GM12878 (cell line): ENCODE measurements around the gene IGF2BP1. TPM values are rescaled to one million over a fixed set of nuclear protein-coding genes. Genes with fewer than 3 reads are reported as not detected.

Source experiments
- ATAC-seq: fragments of 200-7000 bp; cut with Tn5 transposase; 3 replicates; pipeline ENCODE4 v1.9.1; 2020; ENCODE audit warnings: mild to moderate bottlenecking, moderate library complexity
- BruUV-seq: library from RNA; stranded (reverse); fragments of 400-500 nt; replicated peaks from 2 replicates; lab custom pipeline; 2021; lab: Mats Ljungman, UMichigan
- CTCF ChIA-PET: fragments of 300-600 bp; sonication (Branson Sonifier 250); formaldehyde crosslinking; extraction: SDS; loops from one replicate; lab custom pipeline; 2021; ENCODE audit warnings: inconsistent platforms; lab: Yijun Ruan, JAX
- POLR2A ChIA-PET: fragments of 350-600 bp; formaldehyde crosslinking; extraction: SDS; loops from one replicate; lab custom pipeline; 2021; ENCODE audit warnings: inconsistent platforms; lab: Charles Lee
- RAD21 ChIA-PET: fragments of 300-600 bp; sonication (Branson Sonifier 250); formaldehyde crosslinking; loops from one replicate; lab custom pipeline; 2023; ENCODE audit warnings: antibody characterized with exemption; ENCODE audit not compliant: unreplicated experiment; lab: Charles Lee
- SMC1A ChIA-PET: fragments of 300-600 bp; sonication (Branson Sonifier 250); formaldehyde crosslinking; loops from one replicate; lab custom pipeline; 2023; ENCODE audit not compliant: unreplicated experiment, uncharacterized antibody; lab: Charles Lee
- DNase-seq: peaks from one replicate; pipeline ENCODE4 v3.0.0-alpha.2; 2011; ENCODE audit warnings: low read depth, low spot score
- FAIRE-seq: peaks from 3 replicates; lab custom pipeline; 2011; peaks lifted over from hg19 to GRCh38; lab: Jason Lieb, UNC
- H2AFZ ChIP-seq: 2 replicates; pipeline ENCODE4 v1.6.0; 2011; ENCODE audit warnings: low read depth, low read length, control low read depth; ENCODE audit not compliant: control insufficient read depth
- H3K27ac ChIP-seq: 2 replicates; pipeline ENCODE4 v1.5.1; 2011; ENCODE audit warnings: control low read depth; ENCODE audit not compliant: control insufficient read depth, insufficient read depth
- H3K27me3 ChIP-seq, 2 experiments: replicated peaks in 1 of 2; 2 replicates each; pipeline versions ENCODE4 v1.6.0 to v1.6.1; 2011; ENCODE audit warnings: low read length in 1 of 2; ENCODE audit not compliant: control insufficient read depth in 2 of 2, insufficient read depth in 2 of 2
- H3K36me3 ChIP-seq, 2 experiments: 2 replicates each; pipeline ENCODE4 v1.5.1; 2011; ENCODE audit warnings: low read length in 1 of 2; ENCODE audit not compliant: control insufficient read depth in 2 of 2, insufficient read depth in 2 of 2
- H3K4me1 ChIP-seq: 2 replicates; pipeline ENCODE4 v1.6.1; 2011; ENCODE audit warnings: mild to moderate bottlenecking, low read length, moderate library complexity, mixed read lengths; ENCODE audit not compliant: control insufficient read depth, insufficient read depth
- H3K4me2 ChIP-seq: 2 replicates; pipeline ENCODE4 v1.6.0; 2011; ENCODE audit warnings: control low read depth; ENCODE audit not compliant: control insufficient read depth, insufficient read depth
- H3K4me3 ChIP-seq: fragments of 200-600 bp; sonication (generic); 2 replicates; pipeline ENCODE4 v1.5.1; 2016
- H3K79me2 ChIP-seq: 2 replicates; pipeline ENCODE4 v1.6.0; 2011; ENCODE audit warnings: low read length; ENCODE audit not compliant: control insufficient read depth, insufficient read depth
- H3K9ac ChIP-seq: 2 replicates; pipeline ENCODE4 v1.8.0; 2011; ENCODE audit warnings: low read length, control low read depth, mixed read lengths; ENCODE audit not compliant: control insufficient read depth, insufficient read depth
- H3K9me3 ChIP-seq: replicated peaks from 3 replicates; pipeline ENCODE4 v1.5.1; 2011; ENCODE audit warnings: mild to moderate bottlenecking, low read length; ENCODE audit not compliant: control insufficient read depth, insufficient read depth
- H4K20me1 ChIP-seq: 2 replicates; pipeline ENCODE4 v1.6.0; 2011; ENCODE audit not compliant: control insufficient read depth, insufficient read depth
- KAT2A ChIP-seq: conservative IDR thresholded peaks from 2 replicates; pipeline ENCODE4 v1.6.1; 2011; ENCODE audit warnings: low read depth, low read length; ENCODE audit not compliant: control insufficient read depth
- WGBS: methylation state at CpG from one replicate; pipeline ENCODE4 v1.1.6; 2016; ENCODE audit warnings: low lambda C conversion rate; ENCODE audit not compliant: insufficient replicate concordance, insufficient coverage; ENCODE audit errors: missing lambda C conversion rate; 5-methylcytosine and 5-hydroxymethylcytosine counted together
- in situ Hi-C: fragments of 300-500 bp; cut with MboI; formaldehyde crosslinking; loops from 9 replicates; pipeline ENCODE4 v1.14.3; 2018; ENCODE audit warnings: mixed read lengths
- intact Hi-C: fragments of 100-400 bp; cut with micrococcal nuclease; formaldehyde crosslinking; loops from one replicate; pipeline ENCODE4 v1.14.2; 2022; ENCODE audit not compliant: unreplicated experiment
- polyA plus RNA-seq, 11 experiments: library from polyadenylated mRNA; depleted of rRNA in 4 of 11; unstranded in 6 of 11; stranded (reverse) in 5 of 11; fragments of >200 nt; fragmentation: Nextera tagmentation in 4 of 11; fragmentation: Illumina TruSeq in 1 of 11; extraction: Ambion mirVana in 4 of 11; extraction: Trizol in 1 of 11; gene quantifications; 1 replicate in 1 of 11; 2 replicates in 10 of 11; pipeline versions ENCODE4 v1.2.1 to v1.2.3, GENCODE V29; 2011 to 2016; ENCODE audit warnings: inconsistent platforms in 2 of 11, missing spikeins in 2 of 11, low read depth in 1 of 11
- total RNA-seq, 4 experiments: library from RNA; depleted of rRNA in 3 of 4; stranded (reverse); fragments of >200 nt in 3 of 4; fragmentation: Illumina TruSeq in 1 of 4; extraction: Trizol in 1 of 4; gene quantifications; 2 replicates each; pipeline versions ENCODE4 v1.2.1 to v1.2.3, GENCODE V29; 2013 to 2021
- TF ChIP-seq, protein P1 (sequence below): IDR thresholded peaks from 2 replicates; pipeline ENCODE4 v1.6.1; 2012; ENCODE audit warnings: low read depth, low read length, improper control_type of control experiment
- TF ChIP-seq, protein P2 (sequence below): fragments of 450-650 bp; IDR thresholded peaks from 2 replicates; pipeline ENCODE4 v1.6.1; 2017; ENCODE audit warnings: mild to moderate bottlenecking, moderate library complexity

IGF2BP1 gene
- total and polyA plus RNA-seq, 10 of the 15 experiments (the other 5 are each of a cell fraction or from before 2014, with no cell fraction given): 0.04 to 2.4 (median 0.13) TPM; not detected in 1

- H4K20me1 ChIP-seq: no peaks in the 10 kb centered on the region
- no peak overlapping the region for H3K27ac ChIP-seq
- TF ChIP-seq, protein P1, sequence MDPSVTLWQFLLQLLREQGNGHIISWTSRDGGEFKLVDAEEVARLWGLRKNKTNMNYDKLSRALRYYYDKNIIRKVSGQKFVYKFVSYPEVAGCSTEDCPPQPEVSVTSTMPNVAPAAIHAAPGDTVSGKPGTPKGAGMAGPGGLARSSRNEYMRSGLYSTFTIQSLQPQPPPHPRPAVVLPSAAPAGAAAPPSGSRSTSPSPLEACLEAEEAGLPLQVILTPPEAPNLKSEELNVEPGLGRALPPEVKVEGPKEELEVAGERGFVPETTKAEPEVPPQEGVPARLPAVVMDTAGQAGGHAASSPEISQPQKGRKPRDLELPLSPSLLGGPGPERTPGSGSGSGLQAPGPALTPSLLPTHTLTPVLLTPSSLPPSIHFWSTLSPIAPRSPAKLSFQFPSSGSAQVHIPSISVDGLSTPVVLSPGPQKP: no peak
- TF ChIP-seq, protein P2, sequence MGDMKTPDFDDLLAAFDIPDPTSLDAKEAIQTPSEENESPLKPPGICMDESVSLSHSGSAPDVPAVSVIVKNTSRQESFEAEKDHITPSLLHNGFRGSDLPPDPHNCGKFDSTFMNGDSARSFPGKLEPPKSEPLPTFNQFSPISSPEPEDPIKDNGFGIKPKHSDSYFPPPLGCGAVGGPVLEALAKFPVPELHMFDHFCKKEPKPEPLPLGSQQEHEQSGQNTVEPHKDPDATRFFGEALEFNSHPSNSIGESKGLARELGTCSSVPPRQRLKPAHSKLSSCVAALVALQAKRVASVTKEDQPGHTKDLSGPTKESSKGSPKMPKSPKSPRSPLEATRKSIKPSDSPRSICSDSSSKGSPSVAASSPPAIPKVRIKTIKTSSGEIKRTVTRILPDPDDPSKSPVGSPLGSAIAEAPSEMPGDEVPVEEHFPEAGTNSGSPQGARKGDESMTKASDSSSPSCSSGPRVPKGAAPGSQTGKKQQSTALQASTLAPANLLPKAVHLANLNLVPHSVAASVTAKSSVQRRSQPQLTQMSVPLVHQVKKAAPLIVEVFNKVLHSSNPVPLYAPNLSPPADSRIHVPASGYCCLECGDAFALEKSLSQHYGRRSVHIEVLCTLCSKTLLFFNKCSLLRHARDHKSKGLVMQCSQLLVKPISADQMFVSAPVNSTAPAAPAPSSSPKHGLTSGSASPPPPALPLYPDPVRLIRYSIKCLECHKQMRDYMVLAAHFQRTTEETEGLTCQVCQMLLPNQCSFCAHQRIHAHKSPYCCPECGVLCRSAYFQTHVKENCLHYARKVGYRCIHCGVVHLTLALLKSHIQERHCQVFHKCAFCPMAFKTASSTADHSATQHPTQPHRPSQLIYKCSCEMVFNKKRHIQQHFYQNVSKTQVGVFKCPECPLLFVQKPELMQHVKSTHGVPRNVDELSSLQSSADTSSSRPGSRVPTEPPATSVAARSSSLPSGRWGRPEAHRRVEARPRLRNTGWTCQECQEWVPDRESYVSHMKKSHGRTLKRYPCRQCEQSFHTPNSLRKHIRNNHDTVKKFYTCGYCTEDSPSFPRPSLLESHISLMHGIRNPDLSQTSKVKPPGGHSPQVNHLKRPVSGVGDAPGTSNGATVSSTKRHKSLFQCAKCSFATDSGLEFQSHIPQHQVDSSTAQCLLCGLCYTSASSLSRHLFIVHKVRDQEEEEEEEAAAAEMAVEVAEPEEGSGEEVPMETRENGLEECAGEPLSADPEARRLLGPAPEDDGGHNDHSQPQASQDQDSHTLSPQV: no peak
- TF ChIP-seq KAT2A: no peak
- ATAC-seq: no peak
- no peak overlapping the region for H3K4me3 ChIP-seq
- H3K9ac ChIP-seq: no peak overlapping the region
- intact Hi-C loops (no loop called here), in situ Hi-C loops (no loop called here)
- H3K4me2 ChIP-seq: no peak overlapping the region
- 71% methylated on average over 2 of the region's 2 CpGs for WGBS
- ChIA-PET SMC1A (no interaction called here), RAD21 (no interaction called here), CTCF (interaction anchor here (1.0 to 1.5 kb wide), 2 partner anchors 18 to 372 kb away, joined by 3 to 4 read pairs; no protein-coding TSS in a partner anchor), POLR2A (interaction anchor here (0.5 kb wide), 1 partner anchor 286 kb away, joined by 3 read pairs; no protein-coding TSS in a partner anchor)
- DNase-seq: no peak
- H3K36me3 ChIP-seq: no peaks in the 10 kb centered on the region
- no peak overlapping the region for H2AFZ ChIP-seq
- BruUV-seq: no TSS peak
- no peaks in the 10 kb centered on the region; a peak in 1 of 4 replicates for H3K27me3 ChIP-seq
- no peaks in the 10 kb centered on the region for H3K4me1 ChIP-seq
- no peaks in the 10 kb centered on the region for H3K79me2 ChIP-seq
- no peak for FAIRE-seq
- H3K9me3 ChIP-seq: no peaks in the 10 kb centered on the region
These were observed 53.4 kb downstream of the IGF2BP1 start for GRCh38 chr17:49050611-49051010.
